Astrocyte of the cerebellum (primary cell): ENCODE results near the gene CES3.
A peak's percentile ranks its signal among the peaks of the same experiment; 100 is the strongest.

Source experiments
- DNase-seq: peaks from one replicate; pipeline ENCODE4 v3.0.0-alpha.2; 2011; ENCODE audit warnings: low read depth
- H3K4me3 ChIP-seq: 2 replicates; pipeline ENCODE4 v1.5.1; 2011; ENCODE audit warnings: mild to moderate bottlenecking, low read depth, low read length, moderate library complexity
- in situ Hi-C: cut with HindIII; loops from 2 replicates; pipeline ENCODE4 v1.10.0; 2017; ENCODE audit warnings: low sequenced_read_pairs
- TF ChIP-seq, protein P1 (sequence below): IDR thresholded peaks from 2 replicates; pipeline ENCODE4 v1.5.1; 2012; ENCODE audit warnings: low read length, low read depth, moderate library complexity, mild to moderate bottlenecking; ENCODE audit errors: missing control alignments

CES3 gene

DNA sequence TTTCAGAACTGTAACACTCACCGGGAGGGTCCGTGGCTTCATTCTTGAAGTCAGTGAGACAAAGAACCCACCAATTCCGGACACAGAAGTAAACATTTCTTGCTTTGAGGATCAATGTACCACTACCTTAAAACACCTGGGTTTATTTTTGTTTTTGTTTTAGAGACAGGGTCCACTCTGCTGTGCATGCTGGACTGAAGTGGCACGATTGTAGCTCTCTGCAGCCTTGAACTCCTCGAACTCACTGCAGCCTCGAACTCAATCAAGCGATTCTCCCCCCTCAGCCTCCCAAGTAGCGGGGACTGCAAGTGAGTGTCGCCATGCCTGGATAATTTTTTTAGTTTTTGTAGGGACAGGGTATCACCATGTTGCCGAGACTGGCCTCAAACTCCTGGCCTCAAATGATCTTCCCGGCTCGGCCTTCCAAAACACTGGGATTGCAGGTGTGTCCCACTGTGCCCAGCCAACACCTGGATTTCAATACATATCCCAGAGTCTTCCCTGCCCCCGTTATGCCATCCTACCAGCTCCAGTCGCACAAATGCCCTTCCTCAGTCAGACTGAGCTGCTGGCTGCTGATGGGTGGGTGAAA is 14.3 kb downstream of the CES3 start:
- TF ChIP-seq, protein P1, sequence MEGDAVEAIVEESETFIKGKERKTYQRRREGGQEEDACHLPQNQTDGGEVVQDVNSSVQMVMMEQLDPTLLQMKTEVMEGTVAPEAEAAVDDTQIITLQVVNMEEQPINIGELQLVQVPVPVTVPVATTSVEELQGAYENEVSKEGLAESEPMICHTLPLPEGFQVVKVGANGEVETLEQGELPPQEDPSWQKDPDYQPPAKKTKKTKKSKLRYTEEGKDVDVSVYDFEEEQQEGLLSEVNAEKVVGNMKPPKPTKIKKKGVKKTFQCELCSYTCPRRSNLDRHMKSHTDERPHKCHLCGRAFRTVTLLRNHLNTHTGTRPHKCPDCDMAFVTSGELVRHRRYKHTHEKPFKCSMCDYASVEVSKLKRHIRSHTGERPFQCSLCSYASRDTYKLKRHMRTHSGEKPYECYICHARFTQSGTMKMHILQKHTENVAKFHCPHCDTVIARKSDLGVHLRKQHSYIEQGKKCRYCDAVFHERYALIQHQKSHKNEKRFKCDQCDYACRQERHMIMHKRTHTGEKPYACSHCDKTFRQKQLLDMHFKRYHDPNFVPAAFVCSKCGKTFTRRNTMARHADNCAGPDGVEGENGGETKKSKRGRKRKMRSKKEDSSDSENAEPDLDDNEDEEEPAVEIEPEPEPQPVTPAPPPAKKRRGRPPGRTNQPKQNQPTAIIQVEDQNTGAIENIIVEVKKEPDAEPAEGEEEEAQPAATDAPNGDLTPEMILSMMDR: no peak
- no peak overlapping the region for H3K4me3 ChIP-seq
- in situ Hi-C loops: loop anchor here (5.0 kb wide), 1 partner anchor 157 kb away; no protein-coding TSS in a partner anchor
- DNase-seq: no peak

DNA sequence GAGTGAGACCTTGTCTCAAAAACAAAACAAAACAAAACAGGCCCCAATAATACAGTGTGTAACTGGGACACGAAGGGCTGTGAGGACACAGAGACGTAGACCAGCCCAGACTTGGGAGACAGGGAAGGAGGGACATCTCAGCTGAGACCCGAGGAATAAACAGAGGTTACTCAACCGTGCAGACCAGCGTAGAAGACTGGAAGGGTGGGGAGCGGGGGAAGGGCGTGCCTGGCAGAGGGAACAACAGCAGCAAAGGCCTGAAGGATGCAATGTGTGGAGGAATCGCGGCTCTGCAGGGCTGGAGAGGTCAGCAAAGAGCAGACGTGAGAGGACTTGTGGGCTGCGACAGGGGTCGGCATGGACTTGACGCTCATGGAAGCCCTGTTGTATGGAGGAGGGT is 15.7 kb downstream of the CES3 start:
- no peak overlapping the region for H3K4me3 ChIP-seq
- DNase-seq: no peak
- in situ Hi-C loops: loop anchor here (5.0 kb wide), 1 partner anchor 156 kb away; no protein-coding TSS in a partner anchor
- TF ChIP-seq, protein P1: no peak

DNA sequence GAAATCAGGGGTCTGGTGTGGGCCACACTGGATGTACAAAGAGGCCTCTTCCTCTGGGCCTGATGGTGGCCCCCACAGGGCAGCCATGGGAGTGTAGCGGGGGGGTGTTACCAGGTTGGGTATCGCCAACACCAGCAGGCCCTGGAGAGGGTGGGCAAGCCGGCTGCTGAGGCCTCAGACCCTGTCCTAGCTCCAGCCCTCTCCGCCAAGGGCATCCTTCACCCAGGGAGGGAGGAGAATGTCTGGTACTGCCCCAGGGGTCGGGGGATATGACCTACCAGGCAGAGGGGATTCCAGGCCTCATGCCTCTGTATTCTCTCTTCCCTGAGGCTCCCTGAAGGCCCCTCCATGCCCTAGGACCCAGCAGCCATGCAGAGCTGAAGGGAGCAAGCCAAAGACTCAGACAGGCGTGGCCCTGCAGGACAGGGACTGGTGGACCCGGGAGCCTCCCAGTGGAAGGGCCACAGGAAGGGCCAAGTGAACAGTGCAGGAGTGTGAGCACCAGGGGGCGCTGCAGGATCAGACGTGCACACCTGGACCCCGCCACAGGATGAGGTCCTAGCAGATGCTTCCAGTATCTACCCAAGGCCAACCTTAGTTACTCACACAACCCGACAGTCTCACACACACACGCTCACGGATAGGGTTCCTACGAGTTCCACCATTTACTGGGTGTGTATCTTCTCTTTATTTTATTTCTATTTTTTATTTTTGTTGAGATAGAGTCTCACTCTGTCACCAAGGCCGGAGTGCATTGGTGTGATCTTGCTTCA is 16.5 kb downstream of the CES3 start:
- no peak overlapping the region for H3K4me3 ChIP-seq
- TF ChIP-seq, protein P1: peak; percentile 86
- DNase-seq: peak; percentile 49
- in situ Hi-C loops: loop anchor here (5.0 kb wide), 1 partner anchor 155 kb away; no protein-coding TSS in a partner anchor

DNA sequence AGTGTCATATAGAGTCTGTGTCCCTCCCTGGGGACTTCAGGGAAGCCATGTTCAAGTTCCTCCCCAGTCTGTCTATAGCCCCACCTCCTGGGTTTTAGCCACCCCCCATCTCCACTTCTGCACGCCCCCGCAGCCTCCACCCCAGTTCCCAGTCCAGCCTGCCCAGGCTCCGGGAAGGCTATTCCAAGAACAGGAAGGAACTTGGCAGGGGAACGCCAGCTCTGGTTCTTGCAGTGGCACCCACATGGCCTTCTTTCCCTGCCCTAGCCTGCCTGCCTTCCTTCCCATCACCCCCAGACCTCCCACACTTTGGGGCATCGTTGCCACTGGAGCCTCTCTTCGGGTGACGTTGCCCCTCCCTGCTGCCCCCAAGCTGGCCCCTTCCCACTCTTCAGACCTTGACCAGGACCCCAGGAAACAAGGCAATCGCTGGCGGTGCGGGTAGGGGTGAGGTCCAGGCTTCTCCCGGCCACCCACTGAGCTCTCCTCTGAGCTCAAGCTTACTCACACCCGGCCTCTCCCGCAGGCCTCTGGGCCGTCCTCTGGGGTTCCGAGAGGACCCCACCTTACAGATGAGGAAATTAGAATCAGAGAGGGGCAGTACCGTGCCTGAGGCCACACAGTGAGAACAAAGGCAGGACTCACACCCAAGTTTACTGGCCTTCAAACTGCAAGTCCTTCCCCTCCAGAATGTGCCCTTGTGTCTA is 18.1 kb downstream of the CES3 start:
- DNase-seq: no peak
- in situ Hi-C loops: loop anchor here (5.0 kb wide), 1 partner anchor 153 kb away; no protein-coding TSS in a partner anchor
- no peak overlapping the region for H3K4me3 ChIP-seq
- TF ChIP-seq, protein P1: no peak

DNA sequence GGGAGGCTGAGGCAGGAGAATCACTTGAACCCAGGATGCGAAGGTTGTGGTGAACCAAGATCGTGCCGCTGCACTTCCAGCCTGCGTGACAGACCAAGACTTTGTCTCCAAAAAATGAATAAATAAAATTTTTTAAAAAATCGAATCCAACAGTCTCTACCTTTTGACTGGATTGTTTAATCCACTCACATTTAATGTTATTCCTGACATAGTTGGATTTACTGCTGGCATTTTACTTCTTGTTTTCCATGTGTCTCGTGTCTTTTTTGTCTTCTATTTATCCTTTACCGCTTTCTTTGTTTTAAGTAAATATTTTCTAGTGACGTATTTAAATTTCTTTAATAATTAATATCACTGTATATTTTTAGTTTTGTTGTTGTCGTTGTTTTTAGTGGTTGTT is 22.0 kb downstream of the CES3 start:
- in situ Hi-C loops: no loop called here
- H3K4me3 ChIP-seq: no peak overlapping the region
- TF ChIP-seq, protein P1: no peak
- no peak for DNase-seq

DNA sequence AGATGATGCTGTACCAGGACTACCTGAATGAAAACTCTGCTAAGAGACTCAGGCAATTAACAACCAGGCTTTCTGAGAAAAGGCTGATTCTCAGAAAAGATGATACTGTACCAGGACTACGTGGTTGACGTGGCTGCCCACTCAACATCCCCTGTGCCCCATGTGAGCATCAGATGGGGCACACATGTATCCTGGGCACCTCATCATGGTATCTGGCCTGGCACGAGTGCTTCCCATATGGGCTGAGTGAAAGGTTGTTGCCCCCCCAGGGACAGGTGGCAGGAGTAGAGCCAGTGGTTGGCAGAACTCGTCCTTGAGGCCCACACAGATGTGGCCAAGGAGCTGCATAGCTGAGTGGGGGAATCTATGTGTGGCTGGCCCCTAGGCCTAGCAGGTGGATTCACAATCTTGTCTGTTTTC is 23.8 kb downstream of the CES3 start:
- TF ChIP-seq, protein P1: no peak
- no peak overlapping the region for H3K4me3 ChIP-seq
- in situ Hi-C loops: no loop called here
- DNase-seq: no peak
